OCI-LY7 (cell line): ENCODE measurements around the gene BANF2. TPM values are rescaled to one million over a fixed set of nuclear protein-coding genes. Genes with fewer than 3 reads are reported as not detected.

Source experiments
- BruUV-seq: library from RNA; stranded (reverse); fragments of 400-500 nt; replicated peaks from 2 replicates; lab custom pipeline; 2021; lab: Mats Ljungman, UMichigan
- CTCF ChIA-PET: fragments of 300-600 bp; sonication (Branson Sonifier 250); formaldehyde crosslinking; loops from one replicate; lab custom pipeline; 2022; ENCODE audit warnings: antibody characterized with exemption; ENCODE audit not compliant: unreplicated experiment; lab: Charles Lee
- POLR2A ChIA-PET: fragments of 300-600 bp; sonication (Branson Sonifier 250); formaldehyde crosslinking; loops from one replicate; lab custom pipeline; 2022; ENCODE audit warnings: antibody characterized with exemption; lab: Charles Lee
- DNase-seq: peaks from one replicate; pipeline ENCODE4 v3.0.0-alpha.2; 2015; ENCODE audit warnings: low spot score
- H2AFZ ChIP-seq: fragments of 200-600 bp; sonication (generic), shearing (Covaris generic); 2 replicates; pipeline ENCODE4 v1.6.1; 2014; ENCODE audit warnings: mild to moderate bottlenecking, antibody characterized with exemption, low read length, moderate library complexity
- H3K27ac ChIP-seq: fragments of 200-600 bp; sonication (generic); 2 replicates; pipeline ENCODE4 v1.5.1; 2014; ENCODE audit warnings: mixed run types, low read depth, mild to moderate bottlenecking, moderate library complexity, low read length, inconsistent platforms; ENCODE audit not compliant: poor library complexity, severe bottlenecking
- H3K36me3 ChIP-seq: fragments of 200-600 bp; sonication (generic); 2 replicates; pipeline ENCODE4 v1.6.1; 2014; ENCODE audit warnings: mild to moderate bottlenecking, antibody characterized with exemption, low read length, moderate library complexity, mixed read lengths; ENCODE audit not compliant: insufficient read depth
- H3K4me1 ChIP-seq: fragments of 200-600 bp; sonication (generic); 2 replicates; pipeline ENCODE4 v1.5.1; 2014; ENCODE audit warnings: mild to moderate bottlenecking, low read length; ENCODE audit not compliant: insufficient read depth, poor library complexity, severe bottlenecking
- H3K4me2 ChIP-seq: fragments of 200-600 bp; sonication (generic); 2 replicates; pipeline ENCODE4 v1.6.1; 2014; ENCODE audit warnings: mild to moderate bottlenecking, low read length
- H3K4me3 ChIP-seq: fragments of 200-600 bp; sonication (generic); 2 replicates; pipeline ENCODE4 v1.5.1; 2014; ENCODE audit warnings: mild to moderate bottlenecking, low read depth, low read length; ENCODE audit not compliant: poor library complexity, severe bottlenecking
- H3K79me2 ChIP-seq: fragments of 200-600 bp; sonication (generic); 2 replicates; pipeline ENCODE4 v1.6.1; 2016; ENCODE audit warnings: low read depth, mild to moderate bottlenecking, low read length, moderate library complexity, mixed read lengths; ENCODE audit not compliant: insufficient read depth
- H3K9me2 ChIP-seq: fragments of 200-600 bp; sonication (generic); 2 replicates; pipeline ENCODE4 v1.6.1; 2016; ENCODE audit warnings: mild to moderate bottlenecking, low read length, mixed read lengths; ENCODE audit not compliant: insufficient read depth
- H3K9me3 ChIP-seq: fragments of 200-600 bp; sonication (generic); 2 replicates; pipeline ENCODE4 v1.6.1; 2014; ENCODE audit warnings: mild to moderate bottlenecking, mixed run types, low read length, mixed read lengths
- H4K20me1 ChIP-seq: fragments of 200-600 bp; sonication (generic); 2 replicates; pipeline ENCODE4 v1.6.1; 2014; ENCODE audit warnings: mild to moderate bottlenecking, antibody characterized with exemption, low read length, moderate library complexity, mixed read lengths; ENCODE audit not compliant: insufficient read depth
- CTCF ChIP-seq: fragments of 200-600 bp; sonication (generic); conservative IDR thresholded peaks from 2 replicates; pipeline ENCODE4 v1.5.1; 2014; ENCODE audit warnings: mild to moderate bottlenecking, antibody characterized with exemption, low read length, moderate library complexity, mixed read lengths
- EZH2phosphoT487 ChIP-seq: fragments of 200-600 bp; sonication (generic); IDR thresholded peaks from 2 replicates; pipeline ENCODE4 v1.6.1; 2018; ENCODE audit warnings: low read depth, borderline replicate concordance, mild to moderate bottlenecking, mixed run types, antibody characterized with exemption, low read length, moderate library complexity, mixed read lengths
- intact Hi-C: fragments of 100-400 bp; cut with micrococcal nuclease; formaldehyde crosslinking; loops from one replicate; pipeline ENCODE4 v1.10.0; 2022; ENCODE audit not compliant: unreplicated experiment
- total RNA-seq, 2 experiments: library from RNA; depleted of rRNA in 1 of 2; stranded (reverse); fragments of >200 nt in 1 of 2; shearing (Covaris generic) in 1 of 2; gene quantifications; 2 replicates each; pipeline ENCODE4 v1.2.3, GENCODE V29; 2014 to 2022

BANF2 gene
- total RNA-seq, 2 experiments from 2014 or later = not detected

DNA sequence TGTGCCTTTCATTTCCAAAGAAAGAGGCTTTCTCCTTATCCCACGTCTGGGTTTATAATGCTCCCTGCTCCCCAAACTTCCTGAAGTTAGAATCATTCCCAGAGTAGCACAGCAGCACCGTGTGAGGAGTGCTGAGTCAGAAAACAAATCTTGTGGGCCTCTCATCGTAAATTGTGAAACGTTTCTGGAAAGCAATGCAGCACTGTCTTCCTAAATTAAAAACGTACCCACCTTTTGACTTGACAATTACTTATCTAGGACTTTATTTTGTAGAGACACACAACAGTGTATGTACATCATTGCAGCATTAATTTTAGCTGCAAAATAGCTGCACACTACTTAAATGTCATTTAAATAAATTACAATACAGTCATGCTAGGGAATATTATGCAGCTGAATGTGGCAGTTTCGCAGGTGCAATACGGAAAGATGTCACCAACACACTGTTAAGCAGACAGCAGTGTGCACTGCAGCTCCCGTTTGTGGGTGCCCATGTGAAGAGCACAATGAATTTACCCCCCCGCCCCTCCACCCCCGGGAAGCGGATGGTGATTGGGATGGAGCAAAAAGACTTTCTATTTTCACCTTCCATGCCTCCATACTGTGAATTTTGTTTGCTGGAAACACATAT, 48.5 kb upstream of the BANF2 start:
- H3K36me3 ChIP-seq = no peaks in the 10 kb centered on the region
- no peaks in the 10 kb centered on the region for H4K20me1 ChIP-seq
- CTCF ChIA-PET = interaction anchor here (1.6 kb wide), 1 partner anchor 31 kb away, joined by 6 read pairs; the partner anchor contains the start of gene RRBP1

GRCh38 chr20:17651760-17652388, 47.9 kb upstream of the BANF2 start:
- Histone ChIP-seq H3K4me3 (no peak overlapping the region), H3K36me3 (no peaks in the 10 kb centered on the region), H4K20me1 (no peaks in the 10 kb centered on the region), H2AFZ (no peak overlapping the region), H3K4me1 (peaks cover 45% of the 10 kb centered on the region), H3K27ac (no peak overlapping the region), H3K9me2 (no peaks in the 10 kb centered on the region), H3K79me2 (no peaks in the 10 kb centered on the region), H3K4me2 (no peak overlapping the region), H3K9me3 (no peaks in the 10 kb centered on the region)
- ChIA-PET POLR2A (no interaction called here), CTCF (interaction anchor here (1.6 kb wide), 1 partner anchor 31 kb away, joined by 6 read pairs; the partner anchor contains the start of gene RRBP1)
- no peak for TF ChIP-seq EZH2phosphoT487
- peak; percentile 54 for TF ChIP-seq CTCF
- no TSS peak for BruUV-seq
- intact Hi-C loops = no loop called here
- DNase-seq = peak; percentile 28

More for the DNA sequence above, 48.5 kb upstream of the BANF2 start:
- TF ChIP-seq EZH2phosphoT487 (no peak), CTCF (no peak)
- Histone ChIP-seq H2AFZ (0 out of 2 replicates have a peak overlapping the region, but pooled peaks have one; percentile 23), H3K4me1 (peaks cover 51% of the 10 kb centered on the region), H3K4me3 (no peak overlapping the region), H3K4me2 (peak overlapping the region; percentile 49), H3K9me3 (no peaks in the 10 kb centered on the region), H3K9me2 (no peaks in the 10 kb centered on the region), H3K79me2 (no peaks in the 10 kb centered on the region), H3K27ac (no peak overlapping the region)
- intact Hi-C loops = no loop called here
- no peak for DNase-seq
- POLR2A ChIA-PET = no interaction called here
- BruUV-seq = no TSS peak

DNA sequence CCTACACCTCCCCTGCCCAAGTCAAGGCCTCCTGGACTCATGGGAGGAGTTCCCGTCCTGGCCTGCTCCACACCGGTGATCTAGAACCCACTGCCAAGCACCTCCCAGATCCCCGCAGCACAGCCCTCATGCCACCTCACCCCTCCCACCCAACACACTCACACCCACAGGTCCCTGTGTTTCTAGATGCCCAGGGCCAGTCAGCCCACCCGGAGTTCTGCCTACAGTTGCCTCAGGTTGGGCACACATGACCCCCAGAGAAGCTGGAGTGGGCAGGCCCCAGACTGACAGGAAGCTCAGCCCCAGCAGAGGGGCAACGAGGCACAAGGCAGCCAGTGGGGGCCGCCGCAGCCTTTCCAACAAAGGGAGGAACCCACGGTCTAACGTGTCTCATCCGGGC, 47.4 kb upstream of the BANF2 start:
- Histone ChIP-seq H3K27ac (no peak overlapping the region), H4K20me1 (no peaks in the 10 kb centered on the region), H3K79me2 (no peaks in the 10 kb centered on the region), H3K9me3 (no peaks in the 10 kb centered on the region), H3K9me2 (no peaks in the 10 kb centered on the region), H3K36me3 (0 out of 2 replicates have a peak, but pooled peaks cover 1% of the 10 kb centered on the region), H3K4me2 (no peak overlapping the region), H3K4me1 (peaks cover 39% of the 10 kb centered on the region), H2AFZ (no peak overlapping the region), H3K4me3 (no peak overlapping the region)
- ChIA-PET CTCF (interaction anchor here (0.6 kb wide), 1 partner anchor 123 kb away, joined by 4 read pairs; no protein-coding TSS in a partner anchor), POLR2A (no interaction called here)
- TF ChIP-seq EZH2phosphoT487 (no peak), CTCF (no peak)
- intact Hi-C loops = no loop called here
- no TSS peak for BruUV-seq
- DNase-seq = no peak
